ENCODE data around the gene BCLAF1. TPM values are rescaled to one million over a fixed set of nuclear protein-coding genes. Genes with fewer than 3 reads are reported as not detected.
"Not testable (repeated sequence)": the region's sequence is repeated elsewhere in the genome, so short reads cannot be mapped to it uniquely, and the experiment has no call there.

BCLAF1 gene
- total RNA-seq, 1 donor from 2014 or later, result 102 TPM

- DNase-seq (ENCODE audit: extremely low read depth, low read depth, low spot score), result peak; percentile 97
Observed at GRCh38 chr6:136249811-136250685, 39.6 kb downstream of the BCLAF1 start, which contains the start of gene MTFR2. Gene MTFR2, minus strand, starts transcription at chr6:136250311. Its CDS starts 1,212 bp downstream, at chr6:136249099.

DNA sequence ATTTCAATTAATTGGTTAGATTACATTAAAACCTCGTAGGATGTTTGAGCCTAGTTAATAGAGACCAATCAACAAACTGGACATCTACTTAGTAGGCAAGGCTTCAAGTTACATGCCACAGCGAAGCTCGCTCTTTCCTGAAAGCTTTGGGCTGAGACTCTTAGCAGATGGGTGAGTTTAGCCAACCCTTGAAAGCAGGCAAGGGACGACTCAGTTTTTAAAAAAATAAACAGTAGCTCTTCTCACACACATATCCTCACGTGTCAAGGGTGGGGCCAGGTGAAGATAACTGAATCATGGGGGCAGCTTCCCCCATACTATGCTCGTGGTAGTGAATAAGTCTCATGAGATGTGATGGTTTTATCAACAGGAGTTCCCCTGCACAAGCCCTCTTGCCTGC lies 40.3 kb downstream of the BCLAF1 start:
- no peak for DNase-seq (ENCODE audit: extremely low read depth, low read depth, low spot score)

- DNase-seq (ENCODE audit: extremely low read depth, low read depth, low spot score), result no peak
Observed at GRCh38 chr6:136244061-136244616, 45.5 kb downstream of the BCLAF1 start.

GRCh38 chr6:136236466-136237293 lies 53.0 kb downstream of the BCLAF1 start:
- DNase-seq (ENCODE audit: extremely low read depth, low read depth, low spot score), result no peak

DNA sequence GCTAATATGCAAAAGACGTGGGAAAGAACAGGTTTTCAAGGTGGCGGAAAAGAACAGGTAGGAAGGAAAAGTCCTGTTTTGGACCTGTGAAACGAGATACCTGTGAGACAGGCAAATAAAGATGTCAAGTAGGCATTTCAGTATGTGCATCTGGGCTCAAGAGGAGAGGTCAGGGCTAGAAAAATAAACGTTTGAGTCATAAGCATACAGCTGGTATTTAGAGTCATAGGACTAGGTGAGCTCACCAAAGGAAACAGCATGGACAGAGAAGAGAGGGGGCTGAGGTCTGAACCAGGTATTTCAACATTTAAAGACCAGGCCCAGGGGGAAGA lies 54.4 kb downstream of the BCLAF1 start:
- no peak for DNase-seq (ENCODE audit: extremely low read depth, low read depth, low spot score)

GRCh38 chr6:136232701-136233100 lies 56.9 kb downstream of the BCLAF1 start:
- DNase-seq (ENCODE audit: extremely low read depth, low read depth, low spot score), result no peak

GRCh38 chr6:136230219-136230853 lies 59.3 kb downstream of the BCLAF1 start:
- no peak for DNase-seq (ENCODE audit: extremely low read depth, low read depth, low spot score)

DNA sequence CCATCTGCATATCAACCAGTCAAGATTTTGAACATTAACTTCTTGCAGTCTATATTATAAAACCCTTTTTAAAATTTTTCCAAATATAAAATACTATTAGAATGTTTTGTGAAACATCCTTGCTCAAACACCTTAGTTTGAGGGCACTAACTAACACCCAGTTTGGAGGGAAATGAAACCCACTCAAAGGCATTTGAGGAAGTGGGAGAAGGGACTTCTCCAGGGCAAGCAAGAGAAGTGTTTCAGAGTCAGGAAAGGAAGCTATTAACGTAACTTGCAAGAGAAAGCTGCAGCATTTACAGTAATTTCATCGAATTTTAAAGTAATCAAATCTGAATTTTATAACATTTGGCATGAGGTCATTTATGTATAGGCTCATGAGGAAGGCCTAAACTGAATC lies 60.8 kb downstream of the BCLAF1 start:
- no peak for DNase-seq (ENCODE audit: extremely low read depth, low read depth, low spot score)

DNA sequence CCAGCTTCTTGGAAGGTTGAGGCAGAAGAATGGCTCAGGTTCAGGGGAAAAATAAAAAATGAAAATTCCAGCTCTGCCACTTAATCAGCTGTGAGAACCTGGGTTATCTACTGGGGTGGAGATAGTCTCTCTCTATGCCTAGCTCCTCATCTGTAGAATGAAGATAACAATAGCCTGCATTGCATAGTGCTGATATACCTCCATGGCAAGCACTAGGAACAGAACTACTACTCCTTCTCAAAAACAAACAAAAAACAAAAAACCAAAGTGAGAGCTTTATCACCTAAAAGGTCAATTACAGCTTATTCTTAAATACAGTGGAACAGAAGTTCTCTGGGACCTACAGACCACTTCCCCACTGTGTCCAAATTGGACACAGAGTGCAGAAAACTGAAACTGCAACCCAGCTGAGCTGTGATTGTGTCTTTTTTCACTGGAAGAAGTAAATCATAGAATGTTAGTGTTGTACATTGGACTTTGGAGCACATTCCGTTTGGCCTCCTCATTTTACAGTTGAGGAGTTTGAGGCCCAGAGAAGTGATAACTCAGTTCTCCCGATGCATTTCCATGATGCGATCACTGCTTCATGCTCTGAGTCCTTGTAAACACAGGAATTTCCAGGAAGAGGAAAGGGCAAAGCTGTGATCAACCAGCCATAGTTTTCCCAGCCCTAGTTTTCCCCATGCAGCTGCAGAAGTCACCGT lies 62.8 kb downstream of the BCLAF1 start:
- DNase-seq (ENCODE audit: extremely low read depth, low read depth, low spot score), result no peak

- peak; percentile 39 for DNase-seq (ENCODE audit: extremely low read depth, low read depth, low spot score)
Observed at GRCh38 chr6:136226027-136226673, 63.5 kb downstream of the BCLAF1 start.

DNA sequence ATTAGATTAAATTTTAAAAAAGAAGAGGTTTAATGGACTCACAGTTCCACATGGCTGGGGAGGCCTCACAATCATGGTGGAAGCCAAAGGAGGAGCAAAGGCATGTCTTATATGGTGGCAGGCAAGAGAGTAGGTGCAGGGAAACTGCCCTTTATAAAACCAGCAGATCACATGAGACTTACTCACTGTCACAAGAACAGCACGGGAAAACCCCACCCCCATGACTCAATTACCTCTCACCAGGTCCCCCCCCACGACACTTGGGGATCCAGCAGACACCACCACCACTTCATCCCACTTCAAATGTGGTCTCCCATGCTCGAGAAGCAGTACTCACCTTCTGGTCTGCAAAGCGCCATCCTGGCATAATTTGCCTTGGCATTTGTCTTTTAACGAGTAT lies 64.2 kb downstream of the BCLAF1 start:
- DNase-seq (ENCODE audit: extremely low read depth, low read depth, low spot score), result no peak

DNA sequence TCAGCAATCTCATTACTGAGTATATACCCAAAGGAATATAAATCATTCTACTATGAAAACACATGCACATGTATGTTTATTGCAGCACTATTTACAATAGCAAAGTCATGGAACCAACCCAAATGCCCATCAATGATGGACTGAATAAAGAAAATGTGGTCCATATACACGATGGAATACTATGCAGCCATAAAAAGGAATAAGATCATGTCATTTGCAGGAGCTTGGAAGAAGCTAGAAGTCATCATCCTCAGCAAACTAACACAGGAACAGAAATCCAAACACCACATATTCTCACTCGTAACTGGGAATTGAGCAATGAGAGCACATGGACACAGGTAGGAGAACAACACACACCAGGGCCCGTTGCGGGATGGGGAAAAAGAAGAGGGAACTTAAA lies 64.7 kb downstream of the BCLAF1 start:
- not testable (repeated sequence) for DNase-seq (ENCODE audit: extremely low read depth, low read depth, low spot score)

DNA sequence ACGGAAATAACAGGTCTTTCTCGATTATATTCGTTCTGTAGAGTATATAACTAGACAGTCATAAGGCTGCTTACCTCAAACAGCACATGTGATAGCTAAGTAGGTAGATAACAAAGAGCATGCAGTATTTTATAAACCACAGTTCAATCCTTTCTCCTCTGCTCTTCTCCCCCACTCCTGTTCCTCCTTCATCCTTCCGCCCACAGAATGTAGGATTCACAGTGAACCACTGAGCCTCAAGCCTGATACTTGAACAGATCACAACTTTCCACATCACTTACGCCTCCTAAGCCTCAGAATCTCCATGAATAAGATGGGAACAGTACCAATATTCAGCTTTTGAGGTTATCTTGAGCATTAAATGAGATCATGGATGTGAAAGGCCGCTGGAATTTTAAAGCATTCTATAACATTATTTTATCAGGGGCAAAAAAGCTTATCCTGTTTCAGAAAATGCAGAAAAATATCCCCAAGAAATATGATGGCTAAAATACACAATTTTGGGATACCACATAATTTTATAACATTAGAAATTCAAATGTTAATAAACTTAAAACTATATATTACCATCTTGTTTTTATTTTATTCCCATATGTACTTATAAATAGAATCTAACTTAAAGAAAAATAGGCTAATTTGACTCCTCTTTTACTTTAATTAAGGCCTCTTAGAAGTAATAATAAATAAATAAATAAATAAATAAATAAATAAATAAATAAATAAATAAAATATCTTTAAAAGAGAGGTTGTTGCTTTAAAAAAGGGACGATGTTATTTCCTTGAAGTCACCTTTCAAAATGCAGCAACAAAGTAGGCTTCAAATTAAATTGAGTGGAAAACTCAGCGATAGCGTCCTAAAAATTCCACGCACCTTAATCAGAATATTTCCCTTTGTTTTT lies 72.9 kb downstream of the BCLAF1 start:
- no peak for DNase-seq (ENCODE audit: extremely low read depth, low read depth, low spot score)

DNA sequence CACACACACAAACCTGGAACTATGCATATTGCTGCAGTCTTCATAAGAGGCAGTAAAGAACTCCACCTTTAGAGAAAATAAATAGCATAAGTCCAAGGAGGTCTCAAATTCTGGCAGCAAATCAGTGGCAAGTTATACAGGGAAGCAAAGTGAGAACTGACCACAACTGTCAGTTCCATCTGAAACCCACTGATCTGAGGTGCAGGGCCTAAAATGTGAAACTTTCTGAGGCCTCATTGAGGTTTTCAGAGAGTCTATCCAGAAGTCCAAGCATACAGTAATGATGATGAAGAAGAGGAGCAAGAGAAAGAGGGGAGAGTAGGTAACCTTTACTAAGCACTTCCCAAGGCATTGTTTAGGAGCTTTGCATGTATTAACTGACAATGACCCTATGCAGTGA lies 75.8 kb downstream of the BCLAF1 start:
- no peak for DNase-seq (ENCODE audit: extremely low read depth, low read depth, low spot score)

DNA sequence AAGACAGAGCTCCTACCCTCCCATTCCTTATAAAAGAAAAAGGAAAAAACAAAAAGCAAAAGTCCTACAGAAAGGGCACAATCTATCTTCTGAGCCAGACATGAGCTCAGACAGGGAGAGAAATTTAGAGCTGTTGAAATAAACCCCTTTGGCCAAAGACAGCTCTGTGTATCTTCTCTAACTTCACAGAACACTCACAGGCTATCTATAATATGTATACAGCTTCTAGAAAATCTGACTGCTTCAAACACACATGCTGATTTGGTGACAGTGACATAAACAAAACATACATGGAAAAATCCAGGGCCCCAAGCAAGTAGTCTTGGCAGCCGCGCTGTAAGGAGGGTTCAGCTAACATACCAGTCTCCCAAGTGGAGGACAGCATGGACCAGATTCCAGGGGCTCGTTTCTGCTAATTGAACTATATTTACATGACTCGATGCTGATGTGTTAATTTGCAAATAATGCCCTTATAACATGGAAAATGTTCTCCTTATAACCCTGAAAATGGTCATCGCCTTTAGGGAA lies 76.6 kb downstream of the BCLAF1 start:
- DNase-seq (ENCODE audit: extremely low read depth, low read depth, low spot score), result no peak

- no peak for DNase-seq (ENCODE audit: extremely low read depth, low read depth, low spot score)
Observed at GRCh38 chr6:136212608-136213007, 77.0 kb downstream of the BCLAF1 start.

DNA sequence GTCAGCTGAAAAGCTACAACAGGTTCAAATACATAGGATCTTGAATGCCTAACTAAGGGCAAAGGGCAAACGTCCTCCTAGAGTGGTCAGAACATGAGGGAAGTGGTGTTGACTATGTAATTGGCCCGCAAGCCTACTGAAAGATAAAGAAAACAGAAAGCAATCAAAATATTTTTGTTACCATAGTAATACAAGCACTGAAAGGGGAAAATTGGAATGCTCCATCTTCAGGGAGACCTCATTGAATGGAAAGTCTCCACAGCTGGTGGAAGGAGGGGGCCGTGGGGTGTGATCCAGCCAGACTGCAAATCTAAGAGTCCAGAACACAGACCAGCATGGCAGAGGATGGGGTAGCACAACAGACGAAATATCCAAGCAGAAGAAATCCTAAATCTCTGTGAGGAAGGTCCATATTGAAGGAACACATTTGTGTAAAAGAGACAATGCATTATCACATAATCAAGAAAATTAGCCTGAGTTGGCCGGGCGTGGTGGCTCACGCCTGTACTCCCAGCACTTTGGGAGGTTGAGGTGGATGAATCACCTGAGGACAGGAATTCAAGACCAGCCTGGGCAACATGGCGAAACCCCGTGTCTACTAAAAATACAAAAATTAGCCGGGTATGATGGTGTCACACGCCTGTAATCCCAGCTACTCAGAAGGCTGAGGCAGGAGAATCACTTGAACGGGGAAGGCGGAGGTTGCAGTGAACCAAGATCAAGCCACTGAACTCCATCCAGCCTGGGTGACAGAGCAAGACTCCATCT lies 79.1 kb downstream of the BCLAF1 start:
- no peak for DNase-seq (ENCODE audit: extremely low read depth, low read depth, low spot score)

GRCh38 chr6:136209496-136209895 lies 80.2 kb downstream of the BCLAF1 start:
- no peak for DNase-seq (ENCODE audit: extremely low read depth, low read depth, low spot score)
